Measurements from ENCODE around the gene TTC4.

DNA sequence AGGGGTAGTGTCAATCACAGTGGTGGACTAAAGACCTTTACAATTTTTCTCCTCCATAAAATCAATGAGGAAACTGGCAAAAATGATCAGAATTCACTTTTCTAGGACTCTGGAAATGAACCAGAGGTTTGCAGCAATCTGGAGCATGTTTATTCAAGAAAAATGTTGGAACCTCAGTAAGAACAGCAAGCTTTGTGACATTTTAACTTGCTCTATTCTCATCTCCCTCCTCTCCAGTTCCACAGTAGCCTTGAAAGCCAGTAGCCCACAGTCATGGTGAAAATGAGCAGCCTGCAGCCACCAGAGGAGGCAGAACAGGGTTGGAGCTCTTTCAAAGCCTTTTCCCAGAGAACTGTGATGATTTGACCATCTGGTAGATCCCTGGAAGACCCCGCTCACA, 9.1 kb downstream of the TTC4 start:
- TF ChIP-seq POLR2AphosphoS5 (IDR thresholded peaks at IDR 0.05; ENCODE audit: low read depth, low read length) (no peak), CTCF (IDR thresholded peaks at IDR 0.05) (no peak)

All from Panc1 (cell line).